ENCODE results near the gene PRPF6. TPM values are rescaled to one million over a fixed set of nuclear protein-coding genes. Genes with fewer than 3 reads are reported as not detected.

The PRPF6 gene
- total and polyA plus RNA-seq, 2 of the 13 experiments (the other 11 are each of a cell fraction or from before 2014, with no cell fraction given), result 63.7 to 101 TPM

DNA sequence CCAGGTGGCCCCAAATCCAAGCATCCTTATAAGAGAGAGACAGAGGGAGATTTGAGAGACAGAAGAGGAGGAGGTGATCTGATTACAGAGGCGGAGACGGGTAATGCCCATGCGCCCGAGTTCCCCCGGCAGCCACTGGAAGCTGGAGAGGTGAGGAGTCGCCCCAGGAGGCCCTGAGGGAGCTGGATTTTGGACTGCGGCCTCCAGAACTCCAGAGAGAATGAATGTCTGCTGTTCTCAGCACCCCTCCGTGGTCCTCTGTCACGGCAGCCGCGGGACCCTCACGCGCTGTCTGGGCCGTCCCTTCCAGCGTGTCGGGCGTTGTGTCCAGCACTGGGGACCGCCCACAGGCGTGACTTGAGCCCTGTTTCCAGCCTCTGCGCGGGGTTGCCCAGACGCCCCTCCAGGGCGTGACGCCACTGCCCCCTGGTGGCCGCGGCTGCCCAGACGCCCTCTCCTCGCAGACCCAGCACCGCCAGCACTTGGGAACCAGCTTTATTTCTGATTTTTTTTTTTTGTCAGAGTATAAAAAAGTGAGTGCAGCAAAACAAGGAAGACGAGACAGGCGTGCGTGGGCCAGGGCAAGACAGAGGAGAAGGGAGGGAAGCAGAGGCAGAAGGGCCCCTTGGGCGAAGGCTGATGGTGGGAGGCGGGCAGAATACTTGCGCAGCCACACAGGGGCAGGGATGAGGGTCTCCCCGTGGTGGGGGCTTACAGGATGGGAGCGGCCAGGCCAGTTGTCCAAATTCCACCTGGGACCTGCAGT lies 7.1 kb upstream of the PRPF6 start (continued):
- TF ChIP-seq SP1 (IDR thresholded peaks at IDR 0.05) (no peak), SP1 (CRISPR knock-in tag; IDR thresholded peaks at IDR 0.05) (peak; percentile 90), ZNF331 (CRISPR knock-in tag; IDR thresholded peaks at IDR 0.05) (peak; percentile 76), SOX6 (IDR thresholded peaks at IDR 0.05) (no peak), SOX6 (CRISPR knock-in tag; IDR thresholded peaks at IDR 0.05) (peak; percentile 71), GABPA (IDR thresholded peaks at IDR 0.05; ENCODE audit: low read depth, low read length) (no peak), GABPA (CRISPR knock-in tag; IDR thresholded peaks at IDR 0.05; ENCODE audit: low read depth) (peak; percentile 55), FOSL2 (CRISPR knock-in tag; IDR thresholded peaks at IDR 0.05) (peak; percentile 73), ZZZ3 (CRISPR knock-in tag; IDR thresholded peaks at IDR 0.05; ENCODE audit: borderline replicate concordance) (peak; percentile 80; the same call in 1 of the 2 replicates), ZNF12 (CRISPR knock-in tag; IDR thresholded peaks at IDR 0.05) (peak; percentile 81), ZNF205 (CRISPR knock-in tag; IDR thresholded peaks at IDR 0.05) (peak; percentile 68; the same call in 1 of the 2 replicates), ZNF20 (CRISPR knock-in tag; IDR thresholded peaks at IDR 0.05) (no peak), ZNF879 (CRISPR knock-in tag; IDR thresholded peaks at IDR 0.05) (no peak)
- TF ChIP-seq, protein P1, sequence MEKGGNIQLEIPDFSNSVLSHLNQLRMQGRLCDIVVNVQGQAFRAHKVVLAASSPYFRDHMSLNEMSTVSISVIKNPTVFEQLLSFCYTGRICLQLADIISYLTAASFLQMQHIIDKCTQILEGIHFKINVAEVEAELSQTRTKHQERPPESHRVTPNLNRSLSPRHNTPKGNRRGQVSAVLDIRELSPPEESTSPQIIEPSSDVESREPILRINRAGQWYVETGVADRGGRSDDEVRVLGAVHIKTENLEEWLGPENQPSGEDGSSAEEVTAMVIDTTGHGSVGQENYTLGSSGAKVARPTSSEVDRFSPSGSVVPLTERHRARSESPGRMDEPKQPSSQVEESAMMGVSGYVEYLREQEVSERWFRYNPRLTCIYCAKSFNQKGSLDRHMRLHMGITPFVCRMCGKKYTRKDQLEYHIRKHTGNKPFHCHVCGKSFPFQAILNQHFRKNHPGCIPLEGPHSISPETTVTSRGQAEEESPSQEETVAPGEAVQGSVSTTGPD (CRISPR knock-in tag; IDR thresholded peaks at IDR 0.05), result no peak
- TF ChIP-seq, protein P2, sequence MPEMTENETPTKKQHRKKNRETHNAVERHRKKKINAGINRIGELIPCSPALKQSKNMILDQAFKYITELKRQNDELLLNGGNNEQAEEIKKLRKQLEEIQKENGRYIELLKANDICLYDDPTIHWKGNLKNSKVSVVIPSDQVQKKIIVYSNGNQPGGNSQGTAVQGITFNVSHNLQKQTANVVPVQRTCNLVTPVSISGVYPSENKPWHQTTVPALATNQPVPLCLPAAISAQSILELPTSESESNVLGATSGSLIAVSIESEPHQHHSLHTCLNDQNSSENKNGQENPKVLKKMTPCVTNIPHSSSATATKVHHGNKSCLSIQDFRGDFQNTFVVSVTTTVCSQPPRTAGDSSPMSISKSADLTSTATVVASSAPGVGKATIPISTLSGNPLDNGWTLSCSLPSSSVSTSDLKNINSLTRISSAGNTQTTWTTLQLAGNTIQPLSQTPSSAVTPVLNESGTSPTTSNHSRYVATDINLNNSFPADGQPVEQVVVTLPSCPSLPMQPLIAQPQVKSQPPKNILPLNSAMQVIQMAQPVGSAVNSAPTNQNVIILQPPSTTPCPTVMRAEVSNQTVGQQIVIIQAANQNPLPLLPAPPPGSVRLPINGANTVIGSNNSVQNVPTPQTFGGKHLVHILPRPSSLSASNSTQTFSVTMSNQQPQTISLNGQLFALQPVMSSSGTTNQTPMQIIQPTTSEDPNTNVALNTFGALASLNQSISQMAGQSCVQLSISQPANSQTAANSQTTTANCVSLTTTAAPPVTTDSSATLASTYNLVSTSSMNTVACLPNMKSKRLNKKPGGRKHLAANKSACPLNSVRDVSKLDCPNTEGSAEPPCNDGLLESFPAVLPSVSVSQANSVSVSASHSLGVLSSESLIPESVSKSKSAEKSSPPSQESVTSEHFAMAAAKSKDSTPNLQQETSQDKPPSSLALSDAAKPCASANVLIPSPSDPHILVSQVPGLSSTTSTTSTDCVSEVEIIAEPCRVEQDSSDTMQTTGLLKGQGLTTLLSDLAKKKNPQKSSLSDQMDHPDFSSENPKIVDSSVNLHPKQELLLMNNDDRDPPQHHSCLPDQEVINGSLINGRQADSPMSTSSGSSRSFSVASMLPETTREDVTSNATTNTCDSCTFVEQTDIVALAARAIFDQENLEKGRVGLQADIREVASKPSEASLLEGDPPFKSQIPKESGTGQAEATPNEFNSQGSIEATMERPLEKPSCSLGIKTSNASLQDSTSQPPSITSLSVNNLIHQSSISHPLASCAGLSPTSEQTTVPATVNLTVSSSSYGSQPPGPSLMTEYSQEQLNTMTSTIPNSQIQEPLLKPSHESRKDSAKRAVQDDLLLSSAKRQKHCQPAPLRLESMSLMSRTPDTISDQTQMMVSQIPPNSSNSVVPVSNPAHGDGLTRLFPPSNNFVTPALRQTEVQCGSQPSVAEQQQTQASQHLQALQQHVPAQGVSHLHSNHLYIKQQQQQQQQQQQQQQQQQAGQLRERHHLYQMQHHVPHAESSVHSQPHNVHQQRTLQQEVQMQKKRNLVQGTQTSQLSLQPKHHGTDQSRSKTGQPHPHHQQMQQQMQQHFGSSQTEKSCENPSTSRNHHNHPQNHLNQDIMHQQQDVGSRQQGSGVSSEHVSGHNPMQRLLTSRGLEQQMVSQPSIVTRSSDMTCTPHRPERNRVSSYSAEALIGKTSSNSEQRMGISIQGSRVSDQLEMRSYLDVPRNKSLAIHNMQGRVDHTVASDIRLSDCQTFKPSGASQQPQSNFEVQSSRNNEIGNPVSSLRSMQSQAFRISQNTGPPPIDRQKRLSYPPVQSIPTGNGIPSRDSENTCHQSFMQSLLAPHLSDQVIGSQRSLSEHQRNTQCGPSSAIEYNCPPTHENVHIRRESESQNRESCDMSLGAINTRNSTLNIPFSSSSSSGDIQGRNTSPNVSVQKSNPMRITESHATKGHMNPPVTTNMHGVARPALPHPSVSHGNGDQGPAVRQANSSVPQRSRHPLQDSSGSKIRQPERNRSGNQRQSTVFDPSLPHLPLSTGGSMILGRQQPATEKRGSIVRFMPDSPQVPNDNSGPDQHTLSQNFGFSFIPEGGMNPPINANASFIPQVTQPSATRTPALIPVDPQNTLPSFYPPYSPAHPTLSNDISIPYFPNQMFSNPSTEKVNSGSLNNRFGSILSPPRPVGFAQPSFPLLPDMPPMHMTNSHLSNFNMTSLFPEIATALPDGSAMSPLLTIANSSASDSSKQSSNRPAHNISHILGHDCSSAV (CRISPR knock-in tag; IDR thresholded peaks at IDR 0.05; ENCODE audit: borderline replicate concordance), result no peak
- TF ChIP-seq, protein P3, sequence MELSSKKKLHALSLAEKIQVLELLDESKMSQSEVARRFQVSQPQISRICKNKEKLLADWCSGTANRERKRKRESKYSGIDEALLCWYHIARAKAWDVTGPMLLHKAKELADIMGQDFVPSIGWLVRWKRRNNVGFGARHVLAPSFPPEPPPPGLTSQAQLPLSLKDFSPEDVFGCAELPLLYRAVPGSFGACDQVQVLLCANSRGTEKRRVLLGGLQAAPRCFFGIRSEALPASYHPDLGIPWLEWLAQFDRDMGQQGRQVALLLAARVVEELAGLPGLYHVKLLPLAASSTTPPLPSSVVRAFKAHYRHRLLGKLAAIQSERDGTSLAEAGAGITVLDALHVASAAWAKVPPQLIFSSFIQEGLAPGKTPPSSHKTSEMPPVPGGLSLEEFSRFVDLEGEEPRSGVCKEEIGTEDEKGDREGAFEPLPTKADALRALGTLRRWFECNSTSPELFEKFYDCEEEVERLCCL (CRISPR knock-in tag; IDR thresholded peaks at IDR 0.05; ENCODE audit: borderline replicate concordance), result no peak

All from HepG2 (cell line).